Measurements from ENCODE around the gene DHRS11. TPM values are rescaled to one million over a fixed set of nuclear protein-coding genes. Genes with fewer than 3 reads are reported as not detected.

The DHRS11 gene
- total and polyA plus RNA-seq, 10 of the 15 experiments (the other 5 are each of a cell fraction or from before 2014, with no cell fraction given), result 3.4 to 23.0 (median 14.5) TPM

- TF ChIP-seq, protein P1, sequence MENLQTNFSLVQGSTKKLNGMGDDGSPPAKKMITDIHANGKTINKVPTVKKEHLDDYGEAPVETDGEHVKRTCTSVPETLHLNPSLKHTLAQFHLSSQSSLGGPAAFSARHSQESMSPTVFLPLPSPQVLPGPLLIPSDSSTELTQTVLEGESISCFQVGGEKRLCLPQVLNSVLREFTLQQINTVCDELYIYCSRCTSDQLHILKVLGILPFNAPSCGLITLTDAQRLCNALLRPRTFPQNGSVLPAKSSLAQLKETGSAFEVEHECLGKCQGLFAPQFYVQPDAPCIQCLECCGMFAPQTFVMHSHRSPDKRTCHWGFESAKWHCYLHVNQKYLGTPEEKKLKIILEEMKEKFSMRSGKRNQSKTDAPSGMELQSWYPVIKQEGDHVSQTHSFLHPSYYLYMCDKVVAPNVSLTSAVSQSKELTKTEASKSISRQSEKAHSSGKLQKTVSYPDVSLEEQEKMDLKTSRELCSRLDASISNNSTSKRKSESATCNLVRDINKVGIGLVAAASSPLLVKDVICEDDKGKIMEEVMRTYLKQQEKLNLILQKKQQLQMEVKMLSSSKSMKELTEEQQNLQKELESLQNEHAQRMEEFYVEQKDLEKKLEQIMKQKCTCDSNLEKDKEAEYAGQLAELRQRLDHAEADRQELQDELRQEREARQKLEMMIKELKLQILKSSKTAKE (IDR thresholded peaks at IDR 0.05; ENCODE audit: low read depth, poor library complexity, severe bottlenecking), result no peak
- TF ChIP-seq ETV6 (conservative IDR thresholded peaks at IDR 0.05 in 1 of 2, IDR thresholded peaks at IDR 0.05 in 1 of 2; ENCODE audit: borderline replicate concordance in 1 of 2, low read depth in 1 of 2) (no peak), RCOR1 (conservative IDR thresholded peaks at IDR 0.05; ENCODE audit: low read depth, low read length) (no peak), CTCF (IDR thresholded peaks at IDR 0.05 in 2 of 3, conservative IDR thresholded peaks at IDR 0.05 in 1 of 3; ENCODE audit: control insufficient read depth in 2 of 3, extremely low read depth in 1 of 3, insufficient read depth in 1 of 3, low read depth in 3 of 3, low read length in 3 of 3) (no peak), KDM1A (IDR thresholded peaks at IDR 0.05; ENCODE audit: borderline replicate concordance) (no peak), ZZZ3 (IDR thresholded peaks at IDR 0.05; ENCODE audit: control insufficient read depth, insufficient read length, low read depth) (no peak), ZNF592 (IDR thresholded peaks at IDR 0.05) (no peak)
Measured at GRCh38 chr17:36613155-36613554, 21.5 kb downstream of the DHRS11 start (continued).
